Thoracic aorta (tissue), 2 donors: ENCODE results near the gene SF1. TPM values are rescaled to one million over a fixed set of nuclear protein-coding genes. Genes with fewer than 3 reads are reported as not detected.

Experiments used
- ATAC-seq: fragments of 150-250 bp; one replicate; pipeline ENCODE4 v1.8.0; 2017; ENCODE audit warnings: low read depth; ENCODE audit not compliant: insufficient number of reproducible peaks, low FRiP score
- DNase-seq: peaks from one replicate; pipeline ENCODE4 v3.0.0-alpha.2; 2020; ENCODE audit warnings: low spot score
- H3K27ac ChIP-seq, 2 donors: fragments of 200-600 bp; sonication (generic); 1 replicate in 1 of 2; 2 replicates in 1 of 2; pipeline ENCODE4 v1.5.1; 2016; ENCODE audit warnings: mild to moderate bottlenecking in 2 of 2, moderate library complexity in 2 of 2
- H3K27me3 ChIP-seq: fragments of 200-600 bp; sonication (generic); replicated peaks from 2 replicates; pipeline ENCODE4 v1.6.0; 2016; ENCODE audit warnings: mild to moderate bottlenecking; ENCODE audit not compliant: insufficient read depth
- H3K36me3 ChIP-seq: fragments of 200-600 bp; sonication (generic); one replicate; pipeline ENCODE4 v1.5.1; 2016
- H3K4me1 ChIP-seq, 2 donors: fragments of 200-600 bp; sonication (generic); 1 replicate in 1 of 2; 2 replicates in 1 of 2; pipeline versions ENCODE4 v1.5.1 to v1.6.0; 2016; ENCODE audit warnings: low read depth in 2 of 2, mild to moderate bottlenecking in 1 of 2; ENCODE audit not compliant: control insufficient read depth in 1 of 2
- H3K4me3 ChIP-seq: fragments of 200-600 bp; sonication (generic); 2 replicates; pipeline ENCODE4 v1.5.1; 2016; ENCODE audit warnings: mild to moderate bottlenecking
- H3K9me3 ChIP-seq: fragments of 200-600 bp; sonication (generic); 2 replicates; pipeline ENCODE4 v1.5.1; 2016
- total RNA-seq, 2 donors: library from RNA; depleted of rRNA; stranded (reverse); fragments of >200 nt; gene quantifications; one replicate each; pipeline versions ENCODE4 v1.1.0 to v1.2.3, GENCODE V29; 2016
- TF ChIP-seq, protein P1 (sequence below): fragments of 200-600 bp; sonication (generic); IDR thresholded peaks from one replicate; pipeline ENCODE4 v1.5.1; 2019; ENCODE audit warnings: antibody characterized with exemption

Gene SF1
- total RNA-seq, 2 donors from 2014 or later, result 250 to 512 TPM

DNA sequence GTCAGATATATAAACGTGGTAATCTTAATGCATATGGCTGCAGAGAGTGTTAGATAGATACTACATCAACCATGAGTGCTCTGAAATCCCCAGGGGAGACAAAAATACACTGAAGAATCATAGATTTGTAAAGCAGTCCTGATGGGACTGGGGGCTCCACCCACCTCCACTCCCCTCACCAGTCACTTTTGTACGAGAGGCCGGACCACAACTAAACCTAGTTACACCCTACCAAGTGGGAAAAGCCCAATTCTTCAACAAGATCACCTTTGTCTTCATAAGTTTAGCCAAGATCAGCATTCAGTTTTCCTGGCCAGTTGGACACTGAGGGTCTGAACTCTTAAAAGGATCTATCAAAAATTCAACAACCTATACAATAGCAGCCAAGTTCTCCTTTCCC lies 1.5 kb downstream of the SF1 start:
- TF ChIP-seq, protein P1, sequence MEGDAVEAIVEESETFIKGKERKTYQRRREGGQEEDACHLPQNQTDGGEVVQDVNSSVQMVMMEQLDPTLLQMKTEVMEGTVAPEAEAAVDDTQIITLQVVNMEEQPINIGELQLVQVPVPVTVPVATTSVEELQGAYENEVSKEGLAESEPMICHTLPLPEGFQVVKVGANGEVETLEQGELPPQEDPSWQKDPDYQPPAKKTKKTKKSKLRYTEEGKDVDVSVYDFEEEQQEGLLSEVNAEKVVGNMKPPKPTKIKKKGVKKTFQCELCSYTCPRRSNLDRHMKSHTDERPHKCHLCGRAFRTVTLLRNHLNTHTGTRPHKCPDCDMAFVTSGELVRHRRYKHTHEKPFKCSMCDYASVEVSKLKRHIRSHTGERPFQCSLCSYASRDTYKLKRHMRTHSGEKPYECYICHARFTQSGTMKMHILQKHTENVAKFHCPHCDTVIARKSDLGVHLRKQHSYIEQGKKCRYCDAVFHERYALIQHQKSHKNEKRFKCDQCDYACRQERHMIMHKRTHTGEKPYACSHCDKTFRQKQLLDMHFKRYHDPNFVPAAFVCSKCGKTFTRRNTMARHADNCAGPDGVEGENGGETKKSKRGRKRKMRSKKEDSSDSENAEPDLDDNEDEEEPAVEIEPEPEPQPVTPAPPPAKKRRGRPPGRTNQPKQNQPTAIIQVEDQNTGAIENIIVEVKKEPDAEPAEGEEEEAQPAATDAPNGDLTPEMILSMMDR, result no peak
- no peak for DNase-seq
- peak overlapping the region; percentile 30 to 35 for H3K27ac ChIP-seq
- H3K27me3 ChIP-seq, result no peaks in the 10 kb centered on the region
- ATAC-seq, result no peak
- peaks cover 42 to 54% of the 10 kb centered on the region in 2 donors for H3K4me1 ChIP-seq
- peaks cover 42% of the 10 kb centered on the region for H3K36me3 ChIP-seq
- no peaks in the 10 kb centered on the region for H3K9me3 ChIP-seq
- peak overlapping the region; percentile 73 for H3K4me3 ChIP-seq

DNA sequence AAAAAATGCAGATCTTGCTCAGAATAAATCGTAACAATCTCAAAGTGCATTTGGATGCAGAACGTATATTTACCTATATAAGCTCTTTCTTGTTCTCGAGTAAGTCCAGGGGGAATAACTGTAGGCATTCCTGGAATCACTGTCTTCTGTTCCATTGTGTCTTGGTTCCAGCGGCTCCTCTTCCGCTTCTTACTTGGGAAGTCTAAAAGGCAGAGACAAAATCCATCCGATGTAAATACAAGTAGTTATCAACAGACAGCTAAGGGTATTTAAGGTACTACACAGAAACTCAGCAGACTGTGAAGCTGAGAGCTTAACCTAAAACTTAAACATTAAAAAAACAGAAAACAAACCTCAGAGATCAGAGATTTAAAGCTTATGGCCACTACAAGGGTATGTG lies 1.9 kb downstream of the SF1 start:
- Histone ChIP-seq H3K36me3 (peaks cover 46% of the 10 kb centered on the region), H3K27ac (peak overlapping the region in 1 of 2 donors; percentile 30), H3K4me3 (peak overlapping the region; percentile 73), H3K27me3 (no peaks in the 10 kb centered on the region), H3K9me3 (no peaks in the 10 kb centered on the region), H3K4me1 (peaks cover 42 to 58% of the 10 kb centered on the region in 2 donors)
- DNase-seq (no peak), ATAC-seq (no peak)
- TF ChIP-seq, protein P1, result no peak

DNA sequence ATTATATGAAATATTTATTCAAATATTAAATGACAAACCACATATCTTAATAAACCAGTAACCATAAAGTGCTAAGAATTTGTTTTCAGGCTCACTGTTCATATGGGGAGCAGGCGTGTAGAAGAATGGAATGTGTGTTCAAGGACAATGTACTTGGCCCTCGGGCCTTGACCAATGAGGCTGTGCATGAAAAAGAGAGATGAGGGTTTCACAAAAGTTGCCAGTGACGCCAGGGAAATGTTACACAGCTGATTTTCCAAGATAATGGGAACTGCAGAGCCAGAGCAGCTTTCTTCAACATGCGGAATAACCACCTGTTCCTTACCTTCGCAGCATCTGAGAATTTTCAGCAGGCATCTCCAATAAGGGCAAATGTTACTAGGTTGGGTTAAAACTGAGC lies 4.2 kb downstream of the SF1 start:
- Histone ChIP-seq H3K36me3 (peaks cover 69% of the 10 kb centered on the region), H3K27me3 (no peaks in the 10 kb centered on the region), H3K4me3 (no peak overlapping the region), H3K4me1 (peaks cover 37 to 53% of the 10 kb centered on the region in 2 donors), H3K9me3 (no peaks in the 10 kb centered on the region), H3K27ac (no peak overlapping the region)
- DNase-seq (no peak), ATAC-seq (no peak)
- TF ChIP-seq, protein P1, result no peak

DNA sequence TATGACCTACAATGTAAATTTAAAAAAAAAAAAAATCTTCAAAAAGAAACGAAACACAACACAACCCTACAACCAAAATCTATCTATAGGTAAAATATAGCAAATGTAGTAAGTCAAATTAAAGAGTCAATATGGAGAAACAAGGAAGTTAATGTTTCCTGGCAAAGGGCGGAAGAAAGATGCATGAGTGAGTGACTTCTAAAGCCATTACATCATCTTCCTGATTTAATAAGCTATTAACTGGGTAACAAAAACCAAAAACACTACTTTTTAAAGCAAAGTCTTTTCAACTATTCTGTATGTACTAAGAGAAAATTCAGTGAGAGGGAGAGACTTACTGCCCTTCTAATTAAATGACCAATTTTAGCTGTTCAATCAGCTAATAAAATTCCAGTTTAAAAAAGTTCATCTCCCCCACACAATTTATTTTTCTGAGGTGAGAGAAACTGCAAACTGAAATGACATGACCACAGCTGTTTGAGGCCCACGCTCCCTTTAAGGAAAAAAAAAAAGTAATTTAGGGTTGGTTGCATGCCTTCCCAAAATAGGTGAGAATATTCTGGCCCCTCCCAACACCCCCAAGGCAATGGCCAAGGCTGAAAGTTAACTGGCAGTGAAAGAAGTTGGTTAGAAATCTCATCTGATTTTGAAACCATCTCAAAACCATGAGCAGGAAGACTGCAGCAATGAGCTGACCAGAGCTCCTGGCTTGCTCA lies 5.9 kb downstream of the SF1 start:
- H3K27me3 ChIP-seq, result no peaks in the 10 kb centered on the region
- peaks cover 86% of the 10 kb centered on the region for H3K36me3 ChIP-seq
- TF ChIP-seq, protein P1, result no peak
- peak overlapping the region; percentile 7 to 22 for H3K27ac ChIP-seq
- H3K4me1 ChIP-seq, result peaks cover 37 to 59% of the 10 kb centered on the region in 2 donors
- ATAC-seq (no peak), DNase-seq (no peak)
- H3K9me3 ChIP-seq, result no peaks in the 10 kb centered on the region
- no peak overlapping the region for H3K4me3 ChIP-seq

DNA sequence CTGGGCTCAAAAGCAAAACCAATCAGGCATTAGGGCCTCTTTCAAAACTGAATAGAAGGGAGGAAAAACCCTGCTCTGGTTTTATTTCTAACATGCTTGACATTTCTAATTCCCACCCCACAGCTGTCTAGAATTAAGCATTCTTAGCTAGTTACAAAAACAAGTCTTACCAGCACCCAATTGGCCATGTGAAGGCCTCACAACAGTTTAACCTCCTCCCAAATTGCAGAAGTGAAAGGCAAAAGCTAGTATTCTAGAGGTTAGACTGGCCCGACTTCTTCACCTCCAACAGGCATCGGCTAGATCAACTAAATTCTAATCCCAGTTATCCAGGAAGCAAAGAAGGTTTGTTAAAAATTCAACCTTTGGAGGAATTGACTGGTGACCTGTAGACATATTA lies 6.5 kb downstream of the SF1 start:
- no peaks in the 10 kb centered on the region for H3K27me3 ChIP-seq
- no peak for ATAC-seq
- no peak overlapping the region for H3K4me3 ChIP-seq
- peaks cover 92% of the 10 kb centered on the region for H3K36me3 ChIP-seq
- no peak for DNase-seq
- no peaks in the 10 kb centered on the region for H3K9me3 ChIP-seq
- H3K27ac ChIP-seq, result no peak overlapping the region
- TF ChIP-seq, protein P1, result no peak
- H3K4me1 ChIP-seq, result peaks cover 34 to 57% of the 10 kb centered on the region in 2 donors
